Measurements from ENCODE around the gene CRYBG2. TPM values are rescaled to one million over a fixed set of nuclear protein-coding genes. Genes with fewer than 3 reads are reported as not detected.

The CRYBG2 gene
- total RNA-seq, 4 donors from 2014 or later = 0.35 to 2.7 (median 0.50) TPM

DNA sequence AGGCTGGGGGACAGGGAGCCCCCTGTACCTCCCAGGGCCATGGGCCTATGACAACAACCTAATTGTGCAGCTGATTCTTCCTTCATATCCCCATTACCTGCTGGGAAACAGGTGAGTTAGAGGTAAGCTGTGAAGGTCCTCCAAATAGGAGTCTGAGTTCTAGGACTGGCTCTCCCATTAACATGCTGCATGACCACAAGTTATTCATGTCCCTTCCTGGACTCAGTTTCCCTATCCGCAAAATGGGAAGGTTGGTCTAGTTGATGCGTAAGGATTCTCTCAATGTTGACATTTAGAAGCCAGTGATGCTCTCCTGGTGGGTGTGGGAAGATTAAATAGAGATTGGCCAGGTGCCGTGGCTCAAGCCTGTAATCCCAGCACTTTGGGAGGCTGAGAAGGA, 14.6 kb upstream of the CRYBG2 start:
- H3K27ac ChIP-seq = no peak overlapping the region
- 83% methylated on average over 1 of the region's 3 CpGs; no CpG with 5 or more reads in 1 of the 2 donors for WGBS, 2 donors (ENCODE audit: low coverage in 1 of 2)
- H3K4me3 ChIP-seq = no peak overlapping the region
- no peak for ATAC-seq
- H3K27me3 ChIP-seq = peaks cover 76% of the 10 kb centered on the region
- no peaks in the 10 kb centered on the region for H3K36me3 ChIP-seq
- no peaks in the 10 kb centered on the region for H3K9me3 ChIP-seq
- no peaks in the 10 kb centered on the region for H3K4me1 ChIP-seq
- TF ChIP-seq POLR2AphosphoS5 (IDR thresholded peaks at IDR 0.05) (no peak), POLR2A (IDR thresholded peaks at IDR 0.05) (no peak), EP300 (IDR thresholded peaks at IDR 0.05) (no peak)
- TF ChIP-seq, protein P1, sequence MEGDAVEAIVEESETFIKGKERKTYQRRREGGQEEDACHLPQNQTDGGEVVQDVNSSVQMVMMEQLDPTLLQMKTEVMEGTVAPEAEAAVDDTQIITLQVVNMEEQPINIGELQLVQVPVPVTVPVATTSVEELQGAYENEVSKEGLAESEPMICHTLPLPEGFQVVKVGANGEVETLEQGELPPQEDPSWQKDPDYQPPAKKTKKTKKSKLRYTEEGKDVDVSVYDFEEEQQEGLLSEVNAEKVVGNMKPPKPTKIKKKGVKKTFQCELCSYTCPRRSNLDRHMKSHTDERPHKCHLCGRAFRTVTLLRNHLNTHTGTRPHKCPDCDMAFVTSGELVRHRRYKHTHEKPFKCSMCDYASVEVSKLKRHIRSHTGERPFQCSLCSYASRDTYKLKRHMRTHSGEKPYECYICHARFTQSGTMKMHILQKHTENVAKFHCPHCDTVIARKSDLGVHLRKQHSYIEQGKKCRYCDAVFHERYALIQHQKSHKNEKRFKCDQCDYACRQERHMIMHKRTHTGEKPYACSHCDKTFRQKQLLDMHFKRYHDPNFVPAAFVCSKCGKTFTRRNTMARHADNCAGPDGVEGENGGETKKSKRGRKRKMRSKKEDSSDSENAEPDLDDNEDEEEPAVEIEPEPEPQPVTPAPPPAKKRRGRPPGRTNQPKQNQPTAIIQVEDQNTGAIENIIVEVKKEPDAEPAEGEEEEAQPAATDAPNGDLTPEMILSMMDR (IDR thresholded peaks at IDR 0.05) = no peak

DNA sequence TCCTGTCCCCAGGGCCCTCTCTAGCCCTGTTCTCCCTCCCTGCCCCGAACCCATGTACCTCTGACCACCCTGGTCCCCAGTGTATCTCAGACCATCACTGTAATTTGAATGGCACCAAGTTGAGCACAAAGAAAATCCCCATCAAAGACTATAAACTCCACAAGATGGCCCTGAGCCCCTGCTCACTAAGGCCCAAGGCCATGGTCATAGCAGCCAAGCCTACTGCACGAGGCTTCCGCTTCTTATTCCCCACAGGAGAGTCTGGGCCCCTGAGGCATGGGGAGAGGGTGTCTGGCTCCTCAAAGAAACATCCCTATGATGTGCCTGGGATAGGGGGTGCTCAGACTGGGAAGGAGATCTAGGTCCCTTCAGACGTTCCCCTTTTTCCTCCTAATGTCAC, 14.1 kb upstream of the CRYBG2 start:
- no peaks in the 10 kb centered on the region for H3K4me1 ChIP-seq
- H3K27ac ChIP-seq = no peak overlapping the region
- H3K9me3 ChIP-seq = no peaks in the 10 kb centered on the region
- TF ChIP-seq EP300 (IDR thresholded peaks at IDR 0.05) (no peak), POLR2AphosphoS5 (IDR thresholded peaks at IDR 0.05) (no peak), POLR2A (IDR thresholded peaks at IDR 0.05) (no peak)
- TF ChIP-seq, protein P1 (IDR thresholded peaks at IDR 0.05) = no peak
- H3K36me3 ChIP-seq = no peaks in the 10 kb centered on the region
- 44% methylated on average over 2 of the region's 4 CpGs; no CpG with 5 or more reads in 1 of the 2 donors for WGBS, 2 donors (ENCODE audit: low coverage in 1 of 2)
- ATAC-seq = no peak
- H3K27me3 ChIP-seq = peaks cover 81% of the 10 kb centered on the region
- no peak overlapping the region for H3K4me3 ChIP-seq

DNA sequence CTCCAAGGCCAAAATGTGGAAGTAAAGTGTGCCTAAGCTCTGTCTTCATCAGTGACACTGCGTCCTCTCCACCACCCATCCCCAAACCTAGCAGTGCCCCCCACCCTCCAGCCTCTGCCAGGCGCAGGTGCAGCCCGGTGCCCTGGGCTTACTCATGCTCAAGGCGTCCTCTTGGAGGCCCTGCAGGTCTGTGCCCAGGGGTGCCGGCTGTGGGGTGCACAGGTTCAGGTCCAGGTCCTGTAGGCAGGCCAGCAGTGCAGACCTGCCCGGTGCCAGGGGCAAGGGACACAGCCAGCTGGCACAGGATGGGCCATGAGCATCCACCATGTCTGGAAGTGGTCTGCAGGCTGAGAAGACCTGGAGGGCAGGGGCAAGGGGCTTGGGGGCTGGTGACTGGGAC, 13.5 kb upstream of the CRYBG2 start:
- TF ChIP-seq EP300 (IDR thresholded peaks at IDR 0.05) (no peak), POLR2AphosphoS5 (IDR thresholded peaks at IDR 0.05) (no peak), POLR2A (IDR thresholded peaks at IDR 0.05) (no peak)
- TF ChIP-seq, protein P1 (IDR thresholded peaks at IDR 0.05) = no peak
- peaks cover 83% of the 10 kb centered on the region for H3K27me3 ChIP-seq
- H3K36me3 ChIP-seq = no peaks in the 10 kb centered on the region
- H3K4me3 ChIP-seq = no peak overlapping the region
- no peaks in the 10 kb centered on the region for H3K9me3 ChIP-seq
- no CpG with 5 or more reads among the region's 6 CpGs for WGBS, 2 donors (ENCODE audit: low coverage in 1 of 2)
- no peak for ATAC-seq
- H3K27ac ChIP-seq = no peak overlapping the region
- H3K4me1 ChIP-seq = no peaks in the 10 kb centered on the region

DNA sequence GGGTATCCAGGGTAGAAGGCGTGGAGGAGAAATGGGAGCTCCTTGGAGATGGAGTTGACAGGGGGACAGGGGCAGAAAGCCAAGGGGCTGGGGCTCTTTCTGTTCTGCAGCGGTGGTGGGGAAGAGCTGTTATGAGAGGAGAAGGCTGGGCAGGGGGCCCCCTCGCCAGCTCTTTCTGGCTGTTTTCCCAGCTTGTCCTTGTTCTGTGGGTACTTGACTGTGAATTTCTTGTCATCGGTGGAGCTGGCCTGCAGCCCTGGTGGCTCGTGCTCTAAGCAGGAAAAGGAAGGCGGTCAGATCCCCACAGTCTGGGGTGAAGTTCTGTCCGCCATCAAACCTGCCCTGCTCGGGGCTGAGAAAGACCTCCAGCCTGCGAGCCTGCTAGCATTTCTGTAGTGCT, 11.0 kb upstream of the CRYBG2 start:
- Histone ChIP-seq H3K9me3 (no peaks in the 10 kb centered on the region), H3K4me3 (no peak overlapping the region), H3K27ac (no peak overlapping the region), H3K4me1 (peaks cover 0 to 13% (median 8%) of the 10 kb centered on the region in 3 donors), H3K27me3 (peaks cover 89% of the 10 kb centered on the region), H3K36me3 (no peaks in the 10 kb centered on the region)
- ATAC-seq = no peak
- 56 to 100% methylated on average over 1 to 3 of the region's 9 CpGs for WGBS, 2 donors (ENCODE audit: low coverage in 1 of 2)
- TF ChIP-seq POLR2AphosphoS5 (IDR thresholded peaks at IDR 0.05) (no peak), EP300 (IDR thresholded peaks at IDR 0.05) (no peak), POLR2A (IDR thresholded peaks at IDR 0.05) (no peak)
- TF ChIP-seq, protein P1 (IDR thresholded peaks at IDR 0.05) = no peak

DNA sequence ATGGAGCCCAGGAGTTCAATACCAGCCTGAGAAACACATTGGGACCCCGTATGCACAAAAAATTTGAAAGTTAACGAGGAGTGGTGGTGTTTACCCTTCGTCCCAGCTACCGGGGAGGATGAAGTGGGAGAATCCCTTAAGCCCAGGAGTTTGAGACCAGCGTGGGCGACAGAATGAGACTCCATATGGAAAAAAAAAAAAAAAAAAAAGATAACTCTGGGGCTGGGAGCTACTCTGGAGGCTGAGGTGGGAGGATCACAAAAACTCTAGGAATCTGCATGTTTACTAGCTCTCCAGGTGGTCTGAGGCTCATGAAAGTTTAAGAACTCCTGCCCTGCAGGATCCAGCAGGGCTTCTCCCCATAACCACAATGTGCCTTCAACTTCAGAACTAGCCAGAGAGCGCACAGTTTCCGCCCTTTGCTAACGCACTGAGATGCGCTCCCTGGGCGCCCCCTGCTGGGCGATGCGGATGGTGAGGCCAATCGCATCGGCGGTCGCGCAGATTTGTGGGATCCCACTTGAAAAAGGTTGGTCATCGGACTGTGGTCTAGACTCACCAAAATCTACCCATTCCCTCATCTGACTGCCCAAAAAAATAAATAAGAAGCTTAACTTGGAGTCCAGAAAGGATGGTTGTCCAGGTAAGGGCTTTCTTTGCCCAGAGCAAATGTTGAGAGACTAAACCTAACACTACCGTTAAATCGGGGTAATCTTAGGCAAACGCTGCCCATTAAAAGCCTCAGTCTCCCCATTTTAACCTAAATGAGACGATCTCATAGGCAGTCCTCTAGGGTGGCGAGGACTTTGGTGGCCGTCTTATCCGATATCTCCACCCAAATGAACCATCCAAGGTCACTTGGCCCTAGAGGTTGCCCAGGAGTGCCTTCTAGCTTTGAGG, 9.9 kb upstream of the CRYBG2 start:
- H3K27me3 ChIP-seq = peaks cover 89% of the 10 kb centered on the region

More for the DNA sequence above, 9.9 kb upstream of the CRYBG2 start:
- Histone ChIP-seq H3K4me1 (peaks cover 0 to 16% (median 9%) of the 10 kb centered on the region in 3 donors), H3K4me3 (no peak overlapping the region), H3K27ac (no peak overlapping the region), H3K36me3 (no peaks in the 10 kb centered on the region), H3K9me3 (no peaks in the 10 kb centered on the region)
- TF ChIP-seq, protein P1 (IDR thresholded peaks at IDR 0.05) = peak in 3 of 4 experiments; percentile 75 to 79 (median 79)
- no peak for TF ChIP-seq POLR2AphosphoS5 (IDR thresholded peaks at IDR 0.05)
- no peak for TF ChIP-seq EP300 (IDR thresholded peaks at IDR 0.05)
- TF ChIP-seq POLR2A (IDR thresholded peaks at IDR 0.05) = no peak
- peak; percentile 42 for ATAC-seq
- 62 to 64% methylated on average over 6 to 13 of the region's 26 CpGs for WGBS, 2 donors (ENCODE audit: low coverage in 1 of 2)

Measured in gastroesophageal sphincter (tissue), 4 donors.